GM18507 (cell line): Measurements from ENCODE around the gene INHBB.
"Not testable (repeated sequence)": the region's sequence is repeated elsewhere in the genome, so short reads cannot be mapped to it uniquely, and the experiment has no call there.

Source experiments
- DNase-seq: peaks from one replicate; pipeline ENCODE4 v3.0.0; 2011; ENCODE audit warnings: low read depth; ENCODE audit not compliant: insufficient read length; ENCODE audit errors: extremely low spot score
- FAIRE-seq: peaks from 2 replicates; lab custom pipeline; 2011; peaks lifted over from hg19 to GRCh38; lab: Jason Lieb, UNC

INHBB gene

DNA sequence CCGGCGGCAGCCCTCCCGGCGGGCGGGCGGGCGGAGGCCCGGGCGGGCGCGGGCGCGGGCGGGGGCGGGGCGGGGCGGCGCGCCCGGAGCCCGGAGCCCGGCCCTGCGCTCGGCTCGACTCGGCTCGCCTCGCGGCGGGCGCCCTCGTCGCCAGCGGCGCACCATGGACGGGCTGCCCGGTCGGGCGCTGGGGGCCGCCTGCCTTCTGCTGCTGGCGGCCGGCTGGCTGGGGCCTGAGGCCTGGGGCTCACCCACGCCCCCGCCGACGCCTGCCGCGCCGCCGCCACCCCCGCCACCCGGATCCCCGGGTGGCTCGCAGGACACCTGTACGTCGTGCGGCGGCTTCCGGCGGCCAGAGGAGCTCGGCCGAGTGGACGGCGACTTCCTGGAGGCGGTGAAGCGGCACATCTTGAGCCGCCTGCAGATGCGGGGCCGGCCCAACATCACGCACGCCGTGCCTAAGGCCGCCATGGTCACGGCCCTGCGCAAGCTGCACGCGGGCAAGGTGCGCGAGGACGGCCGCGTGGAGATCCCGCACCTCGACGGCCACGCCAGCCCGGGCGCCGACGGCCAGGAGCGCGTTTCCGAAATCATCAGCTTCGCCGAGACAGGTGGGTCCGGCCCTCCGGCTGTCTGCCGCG, at the start of gene INHBB:
TSS of gene INHBB (plus strand) at position 111 of the 641 bp plus-strand sequence. CDS start at position 164, 53 bp downstream.
- no peak for DNase-seq
- FAIRE-seq, result no peak

DNA sequence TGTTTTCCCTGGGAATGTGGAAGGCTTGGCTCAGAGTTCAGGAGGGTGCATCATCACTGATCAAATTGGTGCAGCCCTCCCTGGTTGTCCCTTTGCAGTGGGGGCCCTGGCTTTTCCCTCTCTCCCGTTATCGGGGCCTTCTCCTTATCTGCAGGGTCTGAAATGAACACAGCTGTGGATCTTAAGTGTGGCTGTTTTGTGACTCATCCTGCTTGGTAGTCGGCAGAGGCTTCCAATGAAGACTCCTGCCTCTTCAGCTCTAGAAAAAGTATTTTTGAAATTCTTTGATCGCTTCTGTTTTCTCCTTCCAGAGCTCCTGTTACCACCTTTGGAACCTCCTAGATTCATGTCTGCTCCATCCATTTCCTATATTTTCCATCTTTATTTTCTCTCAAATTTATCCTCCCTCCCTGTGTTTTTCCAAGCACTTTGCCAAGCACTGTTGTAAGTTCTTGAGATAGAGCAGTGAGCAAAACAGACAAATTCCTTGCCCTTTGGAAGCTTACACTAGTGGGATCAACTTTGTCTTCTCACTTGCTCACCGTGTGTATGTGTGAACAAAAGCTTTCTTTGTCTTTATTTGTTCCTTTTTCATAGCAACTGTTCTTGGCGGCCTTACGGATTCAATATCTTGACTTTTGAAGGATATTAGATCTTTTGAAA, 47.6 kb upstream of the INHBB start:
- FAIRE-seq, result no peak
- DNase-seq, result no peak

DNA sequence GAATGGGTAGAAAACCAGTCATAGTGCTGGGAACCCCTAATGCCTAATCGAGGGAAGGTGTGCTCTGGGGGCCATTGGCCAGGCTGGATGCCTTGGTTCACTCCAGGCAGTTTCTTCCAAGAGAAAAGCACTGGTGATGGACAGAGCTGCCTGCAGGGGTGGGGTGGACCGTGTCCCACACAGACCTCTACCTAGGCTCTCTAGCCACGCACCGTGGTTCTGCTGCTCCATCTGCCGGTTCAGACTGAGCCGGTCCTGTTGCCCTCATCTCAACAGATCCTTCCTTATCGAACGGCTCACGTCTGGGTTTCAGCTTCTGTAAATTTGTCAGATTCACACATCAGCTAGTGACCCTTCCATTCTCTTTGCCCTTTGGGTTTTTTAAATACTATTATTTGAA, 46.9 kb upstream of the INHBB start:
- DNase-seq, result no peak
- FAIRE-seq, result no peak

DNA sequence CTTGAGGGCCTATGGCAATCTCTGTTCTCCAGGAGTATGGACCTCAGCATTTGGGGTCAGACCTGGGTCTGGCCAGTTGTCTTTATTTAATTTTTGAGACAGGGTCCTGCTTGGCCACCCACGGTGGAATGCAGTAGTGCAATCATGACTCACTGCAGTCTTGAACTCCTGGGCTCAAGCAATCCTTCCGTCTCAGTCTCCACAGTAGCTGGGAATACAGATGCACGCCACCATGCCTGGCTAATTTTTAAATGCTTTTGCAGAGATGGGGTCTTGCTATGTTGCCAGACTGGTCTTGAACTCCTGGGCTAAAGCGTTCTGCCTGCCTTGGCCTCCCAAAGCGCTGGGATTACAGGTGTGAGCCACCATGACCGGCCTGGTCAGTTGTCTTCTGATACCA, 46.4 kb upstream of the INHBB start:
- DNase-seq (no peak), FAIRE-seq (no peak)

- DNase-seq (no peak), FAIRE-seq (no peak)
Observed at GRCh38 chr2:120300385-120300784, 45.6 kb upstream of the INHBB start.

- FAIRE-seq (no peak), DNase-seq (no peak)
Observed at GRCh38 chr2:120301284-120301683, 44.7 kb upstream of the INHBB start.

DNA sequence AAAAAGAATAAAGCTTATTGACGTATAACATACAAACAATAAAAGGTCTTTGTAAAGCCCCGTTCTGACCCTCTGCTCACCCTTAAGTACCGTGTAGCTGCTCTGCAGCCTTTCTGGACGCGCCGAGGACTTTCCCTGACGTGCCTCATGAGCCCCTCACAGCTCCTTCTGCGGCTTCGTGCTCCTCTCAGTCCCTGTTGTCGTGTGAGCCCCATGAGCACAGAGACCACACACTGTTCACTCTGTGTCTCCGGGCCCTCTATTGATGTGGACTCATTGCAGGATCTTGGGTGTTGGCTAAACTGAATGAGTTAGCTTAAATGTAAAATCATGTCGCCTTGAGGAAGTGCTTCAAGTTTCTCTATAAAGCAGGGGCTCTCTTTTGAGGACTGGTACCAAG, 43.6 kb upstream of the INHBB start:
- no peak for FAIRE-seq
- DNase-seq, result no peak

- FAIRE-seq (no peak), DNase-seq (no peak)
Observed at GRCh38 chr2:120303177-120303576, 42.8 kb upstream of the INHBB start.

- FAIRE-seq (no peak), DNase-seq (no peak)
Observed at GRCh38 chr2:120305296-120305695, 40.6 kb upstream of the INHBB start.

GRCh38 chr2:120305937-120306490, 39.9 kb upstream of the INHBB start:
- no peak for FAIRE-seq

DNA sequence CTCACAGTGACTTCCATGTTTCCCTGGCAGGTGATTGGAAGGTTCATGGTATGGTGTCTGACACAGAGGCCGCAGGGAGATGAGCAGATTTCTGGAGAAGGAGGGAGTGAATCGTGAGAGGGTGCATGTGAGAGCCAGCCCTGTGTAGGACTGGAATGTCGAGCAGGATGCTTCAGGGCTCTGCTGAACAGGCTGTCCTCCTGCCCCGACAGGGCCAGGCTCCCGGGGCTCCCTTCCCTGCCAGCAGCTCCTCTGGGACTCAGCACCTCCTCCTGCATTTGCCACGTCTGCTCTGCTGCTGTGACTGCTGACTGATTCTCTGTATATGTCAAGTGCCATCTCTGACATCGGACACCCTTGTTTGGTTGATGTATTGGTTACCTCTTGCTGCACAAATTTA, 38.5 kb upstream of the INHBB start:
- FAIRE-seq (no peak), DNase-seq (no peak)

More at GRCh38 chr2:120305937-120306490, 39.9 kb upstream of the INHBB start:
- no peak for DNase-seq

- DNase-seq, result no peak
- FAIRE-seq, result peak; percentile 45
Observed at GRCh38 chr2:120308038-120308910, 37.7 kb upstream of the INHBB start.

- no peak for DNase-seq
- FAIRE-seq, result peak; percentile 36
Observed at GRCh38 chr2:120310136-120310535, 35.8 kb upstream of the INHBB start.

- FAIRE-seq, result not testable (repeated sequence)
Observed at GRCh38 chr2:120310841-120311240, 35.1 kb upstream of the INHBB start.

DNA sequence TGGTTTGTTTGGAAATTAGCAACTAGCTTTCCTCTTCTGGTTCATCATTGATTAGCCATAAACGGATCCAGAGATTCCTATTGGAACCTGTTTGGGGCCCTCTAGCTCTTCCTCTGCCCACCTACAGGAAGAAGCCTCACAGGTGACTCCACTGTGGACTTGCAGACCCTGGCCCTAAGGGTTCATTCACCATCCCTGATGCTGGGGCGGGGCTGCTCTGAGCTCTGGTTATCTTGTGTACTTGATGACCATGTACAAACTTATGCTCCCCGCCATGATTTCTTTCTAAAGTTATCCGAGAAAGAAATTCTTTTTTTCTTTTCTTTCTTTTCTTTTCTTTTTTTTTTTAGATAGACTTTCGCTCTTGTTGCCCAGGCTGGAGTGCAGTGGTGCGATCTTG, 33.9 kb upstream of the INHBB start:
- no peak for DNase-seq
- FAIRE-seq, result no peak

More at GRCh38 chr2:120310841-120311240, 35.1 kb upstream of the INHBB start:
- not testable (repeated sequence) for DNase-seq

GRCh38 chr2:120312860-120313694, 32.9 kb upstream of the INHBB start:
- DNase-seq (peak; percentile 46), FAIRE-seq (peak; percentile 84)

- FAIRE-seq (no peak), DNase-seq (no peak)
Observed at GRCh38 chr2:120313695-120314615, 32.0 kb upstream of the INHBB start.

DNA sequence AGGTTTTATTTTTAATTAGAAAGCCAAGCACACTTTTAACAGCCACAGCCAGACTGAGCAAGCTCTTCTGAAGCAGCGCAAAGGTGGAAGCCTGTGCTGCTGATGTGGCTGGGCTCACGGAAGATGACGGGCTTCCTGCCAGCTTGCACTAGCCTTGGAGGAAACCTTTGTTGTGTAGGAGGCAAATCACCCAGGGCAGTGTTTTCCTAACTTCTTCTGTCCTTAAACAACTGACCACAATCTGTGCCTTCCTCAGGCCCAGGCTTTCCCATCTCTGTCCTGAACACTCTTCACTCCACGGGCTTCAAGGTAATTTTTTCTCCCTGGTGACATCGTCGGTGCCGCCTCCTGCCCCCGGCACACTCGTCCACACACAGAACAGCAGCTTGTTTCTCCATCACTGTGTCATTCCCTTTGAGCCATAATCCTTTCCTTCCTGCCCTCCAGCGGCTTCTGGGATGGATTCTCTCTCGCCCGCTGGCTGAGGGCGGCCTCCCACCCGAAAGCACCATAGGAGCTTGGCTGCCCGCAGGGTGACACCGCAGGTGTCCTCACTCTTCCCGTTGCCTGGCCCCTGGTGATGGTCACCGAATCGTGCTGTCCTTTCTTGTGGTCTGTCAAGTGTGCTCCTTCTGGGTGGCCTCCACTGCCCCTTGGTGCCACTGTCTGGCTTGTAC, 31.1 kb upstream of the INHBB start:
- FAIRE-seq, result no peak
- DNase-seq, result no peak
